HepG2 (cell line): ENCODE measurements around the gene PPM1H. TPM values are rescaled to one million over a fixed set of nuclear protein-coding genes. Genes with fewer than 3 reads are reported as not detected.

ENCODE experiments used
- ATAC-seq: fragments of 200-7000 bp; cut with Tn5 transposase; 3 replicates; pipeline ENCODE4 v1.9.1; 2020; ENCODE audit warnings: mild to moderate bottlenecking, moderate library complexity
- BruUV-seq: library from RNA; stranded (reverse); fragments of 400-500 nt; replicated peaks from 2 replicates; lab custom pipeline; 2021; lab: Mats Ljungman, UMichigan
- CTCF ChIA-PET: fragments of 300-600 bp; formaldehyde crosslinking; extraction: SDS; loops from one replicate; lab custom pipeline; 2021; ENCODE audit warnings: low total read pairs, inconsistent platforms, low intra/inter-chr PET ratio; lab: Yijun Ruan, JAX
- POLR2A ChIA-PET: fragments of 350-600 bp; sonication (Branson Sonifier 250); formaldehyde crosslinking; loops from one replicate; lab custom pipeline; 2020; ENCODE audit warnings: antibody characterized with exemption, inconsistent platforms; lab: Yijun Ruan, JAX
- DNase-seq: peaks from one replicate; pipeline ENCODE4 v3.0.0-alpha.2; 2015; ENCODE audit warnings: low spot score
- FAIRE-seq: peaks from 3 replicates; lab custom pipeline; 2011; peaks lifted over from hg19 to GRCh38; lab: Jason Lieb, UNC
- H2AFZ ChIP-seq: one replicate; pipeline ENCODE4 v1.6.1; 2011; ENCODE audit warnings: low read length, inconsistent platforms
- H3K27ac ChIP-seq: fragments of 300-600 bp; 3 replicates; pipeline ENCODE4 v1.8.0; 2011; ENCODE audit warnings: mixed run types, mild to moderate bottlenecking, mixed read lengths, low read length, inconsistent platforms; ENCODE audit not compliant: insufficient read depth; ENCODE audit errors: extremely low read length
- H3K27me3 ChIP-seq, 2 experiments: fragments of 200-600 bp in 1 of 2; 2 replicates in 1 of 2; 3 replicates in 1 of 2; pipeline versions ENCODE4 v1.6.0 to v1.8.0; 2011; ENCODE audit warnings: low read length in 2 of 2, mild to moderate bottlenecking in 2 of 2, moderate library complexity in 2 of 2, inconsistent platforms in 1 of 2; ENCODE audit not compliant: insufficient read depth in 2 of 2, control insufficient read depth in 1 of 2
- H3K36me3 ChIP-seq, 2 experiments: fragments of 200-600 bp in 1 of 2; replicated peaks in 1 of 2; 2 replicates in 1 of 2; 3 replicates in 1 of 2; pipeline versions ENCODE4 v1.5.1 to v1.8.0; 2011; ENCODE audit warnings: low read length in 2 of 2, inconsistent platforms in 1 of 2; ENCODE audit not compliant: insufficient read depth in 2 of 2, control insufficient read depth in 1 of 2
- H3K4me1 ChIP-seq: 2 replicates; pipeline ENCODE4 v1.5.1; 2012; ENCODE audit warnings: low read length, inconsistent platforms; ENCODE audit not compliant: insufficient read depth
- H3K4me2 ChIP-seq: 2 replicates; pipeline ENCODE4 v1.6.0; 2011; ENCODE audit warnings: low read depth, low read length, inconsistent platforms
- H3K4me3 ChIP-seq, 3 experiments: fragments of 200-600 bp in 1 of 3; sonication (generic), shearing (Covaris generic) in 1 of 3; replicated peaks in 1 of 3; 2 replicates each; pipeline ENCODE4 v1.5.1; 2011 to 2016; ENCODE audit warnings: low read length in 3 of 3, inconsistent platforms in 2 of 3, low read depth in 2 of 3, mild to moderate bottlenecking in 2 of 3, control low read depth in 1 of 3, mixed read lengths in 1 of 3; ENCODE audit not compliant: insufficient read depth in 1 of 3
- H3K79me2 ChIP-seq: one replicate; pipeline ENCODE4 v1.6.1; 2011; ENCODE audit warnings: low read length, inconsistent platforms; ENCODE audit not compliant: insufficient read depth
- H3K9ac ChIP-seq: 2 replicates; pipeline ENCODE4 v1.6.0; 2011; ENCODE audit warnings: mild to moderate bottlenecking, low read depth, low read length, inconsistent platforms; ENCODE audit not compliant: insufficient read depth
- H3K9me3 ChIP-seq: 2 replicates; pipeline ENCODE4 v1.5.1; 2012; ENCODE audit warnings: mild to moderate bottlenecking, low read length
- H4K20me1 ChIP-seq: 2 replicates; pipeline ENCODE4 v1.6.0; 2011; ENCODE audit warnings: inconsistent platforms, mild to moderate bottlenecking, low read length, moderate library complexity; ENCODE audit not compliant: insufficient read depth
- CREB1 ChIP-seq, 2 experiments: fragments of 450-650 bp in 1 of 2; IDR thresholded peaks; 2 replicates each; pipeline ENCODE4 v1.6.1; 2016 to 2017; ENCODE audit warnings: control low read depth in 1 of 2, mild to moderate bottlenecking in 1 of 2, missing compliant biosample characterization in 1 of 2, missing genetic modification characterization in 1 of 2
- EZH2 ChIP-seq: conservative IDR thresholded peaks from 2 replicates; pipeline ENCODE4 v1.6.1; 2012; ENCODE audit warnings: mild to moderate bottlenecking, low read depth, low read length, moderate library complexity
- GATAD1 ChIP-seq: IDR thresholded peaks from 2 replicates; pipeline ENCODE4 v1.6.1; 2016; ENCODE audit warnings: missing genetic modification reagents, missing compliant biosample characterization
- KMT2B ChIP-seq: IDR thresholded peaks from 2 replicates; pipeline ENCODE4 v1.6.1; 2016; ENCODE audit warnings: missing genetic modification reagents, missing compliant biosample characterization
- MBNL3 ChIP-seq: fragments of 250-450 bp; sonication (Bioruptor Pico); conservative IDR thresholded peaks from 2 replicates; pipeline ENCODE4 v1.8.0; 2022; ENCODE audit warnings: mild to moderate bottlenecking, inconsistent platforms
- NCOA2 ChIP-seq: sonication (generic); formaldehyde crosslinking; IDR thresholded peaks from 2 replicates; pipeline ENCODE4 v1.8.0; 2022; ENCODE audit warnings: inconsistent platforms
- YEATS4 ChIP-seq: sonication (generic); formaldehyde crosslinking; IDR thresholded peaks from 2 replicates; pipeline ENCODE4 v1.4.0; 2020; ENCODE audit warnings: missing genetic modification reagents, borderline replicate concordance
- ZBTB39 ChIP-seq: sonication (generic); formaldehyde crosslinking; IDR thresholded peaks from 2 replicates; pipeline ENCODE4 v1.5.0; 2020; ENCODE audit warnings: missing genetic modification reagents
- ZNF414 ChIP-seq: sonication (generic); formaldehyde crosslinking; IDR thresholded peaks from 2 replicates; pipeline ENCODE4 v1.5.0; 2020; ENCODE audit warnings: missing genetic modification reagents
- ZNF574 ChIP-seq: sonication (generic); formaldehyde crosslinking; IDR thresholded peaks from 2 replicates; pipeline ENCODE4 v1.4.0; 2020; ENCODE audit warnings: missing genetic modification reagents
- ZNF800 ChIP-seq: sonication (generic); formaldehyde crosslinking; IDR thresholded peaks from 2 replicates; pipeline ENCODE4 v1.4.0; 2020; ENCODE audit warnings: missing genetic modification reagents
- ZSCAN31 ChIP-seq: sonication (generic); formaldehyde crosslinking; IDR thresholded peaks from 2 replicates; pipeline ENCODE4 v1.5.0; 2020; ENCODE audit warnings: low read depth, mild to moderate bottlenecking, missing genetic modification reagents
- WGBS: methylation state at CpG from one replicate; pipeline ENCODE4 v1.1.6; 2017; ENCODE audit warnings: low lambda C conversion rate; 5-methylcytosine and 5-hydroxymethylcytosine counted together
- in situ Hi-C: cut with HindIII; loops from 2 replicates; pipeline ENCODE4 v1.10.0; 2017; ENCODE audit warnings: low pct_unique_long_range_greater_than_20kb; ENCODE audit not compliant: extremely low pct_ligation_motif_present
- intact Hi-C: fragments of 100-400 bp; cut with micrococcal nuclease; formaldehyde crosslinking; loops from one replicate; pipeline ENCODE4 v1.10.0; 2022; ENCODE audit not compliant: unreplicated experiment
- polyA plus RNA-seq, 8 experiments: library from polyadenylated mRNA; depleted of rRNA in 3 of 8; stranded (reverse) in 7 of 8; unstranded in 1 of 8; fragments of >200 nt; fragmentation: Illumina TruSeq in 4 of 8; extraction: Trizol in 4 of 8; gene quantifications; 2 replicates each; pipeline versions ENCODE4 v1.2.1 to v1.2.3, GENCODE V29; 2011 to 2016; ENCODE audit warnings: low read depth in 4 of 8, missing spikeins in 1 of 8, mixed read lengths in 1 of 8; ENCODE audit not compliant: insufficient read depth in 1 of 8
- total RNA-seq, 5 experiments: library from RNA; depleted of rRNA; stranded (reverse); fragments of >200 nt; fragmentation: Illumina TruSeq; extraction: Trizol; gene quantifications; 2 replicates each; pipeline ENCODE4 v1.2.3, GENCODE V29; 2016; ENCODE audit warnings: low read depth in 1 of 5
- TF ChIP-seq, protein P1 (sequence below): sonication (generic); formaldehyde crosslinking; IDR thresholded peaks from 2 replicates; pipeline ENCODE4 v1.8.0; 2022; ENCODE audit warnings: mild to moderate bottlenecking, missing genetic modification reagents, moderate library complexity

The PPM1H gene
- total and polyA plus RNA-seq, 2 of the 13 experiments (the other 11 are each of a cell fraction or from before 2014, with no cell fraction given), result 29.1 to 38.1 TPM

- TF ChIP-seq ZNF414 (CRISPR knock-in tag), result 0 out of 2 replicates have a peak, but pooled peaks have one; percentile 42
Measured at GRCh38 chr12:62603811-62604098, 331.2 kb downstream of the PPM1H start (continued).

- H3K27me3 ChIP-seq, result no peaks in the 10 kb centered on the region; a peak in 1 of 5 replicates
- peak overlapping the region; percentile 63 to 88 (median 76) for H3K4me3 ChIP-seq
- ChIA-PET CTCF (interaction anchor here (0.8 kb wide), 1 partner anchor 191 kb away, joined by 4 read pairs; no protein-coding TSS in a partner anchor), POLR2A (interaction anchor here (0.6 to 2.8 kb wide), 13 partner anchors 9 to 289 kb away, joined by 3 to 16 read pairs (median 4); no protein-coding TSS in a partner anchor)
- peak overlapping the region; percentile 98 for H3K9ac ChIP-seq
- 1% methylated on average over 39 of the region's 94 CpGs for WGBS
- H3K36me3 ChIP-seq, result no peaks in the 10 kb centered on the region
- intact Hi-C loops (no loop called here), in situ Hi-C loops (no loop called here)
- H4K20me1 ChIP-seq, result no peaks in the 10 kb centered on the region
- peak overlapping the region; percentile 77 for H3K4me2 ChIP-seq
- H2AFZ ChIP-seq, result no peak overlapping the region
- peak overlapping the region; percentile 99 for H3K27ac ChIP-seq
- H3K79me2 ChIP-seq, result peaks cover 28% of the 10 kb centered on the region
- peak; percentile 76 for DNase-seq
- no TSS peak for BruUV-seq
- H3K4me1 ChIP-seq, result peaks cover 31% of the 10 kb centered on the region
- H3K9me3 ChIP-seq, result no peaks in the 10 kb centered on the region
- FAIRE-seq, result no peak
- peak; percentile 93 for ATAC-seq
- TF ChIP-seq, protein P1, sequence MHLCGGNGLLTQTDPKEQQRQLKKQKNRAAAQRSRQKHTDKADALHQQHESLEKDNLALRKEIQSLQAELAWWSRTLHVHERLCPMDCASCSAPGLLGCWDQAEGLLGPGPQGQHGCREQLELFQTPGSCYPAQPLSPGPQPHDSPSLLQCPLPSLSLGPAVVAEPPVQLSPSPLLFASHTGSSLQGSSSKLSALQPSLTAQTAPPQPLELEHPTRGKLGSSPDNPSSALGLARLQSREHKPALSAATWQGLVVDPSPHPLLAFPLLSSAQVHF, result no peak
- TF ChIP-seq ZSCAN31 (CRISPR knock-in tag) (0 out of 2 replicates have a peak, but pooled peaks have one; percentile 80), NCOA2 (CRISPR knock-in tag) (no peak), KMT2B (CRISPR knock-in tag) (no peak; the same call in 1 of the 2 replicates), YEATS4 (CRISPR knock-in tag) (peak; percentile 26; the same call in 1 of the 2 replicates), CREB1 (IDR thresholded peaks at IDR 0.05) (no peak), CREB1 (CRISPR knock-in tag; IDR thresholded peaks at IDR 0.05) (no peak), ZNF574 (peak; percentile 79), ZBTB39 (CRISPR knock-in tag) (no peak), ZNF800 (CRISPR knock-in tag) (peak; percentile 79; the same call in 1 of the 2 replicates), MBNL3 (no peak), EZH2 (no peak), GATAD1 (no peak; the same call in 1 of the 2 replicates)
Measured at GRCh38 chr12:62603061-62603810, 331.7 kb downstream of the PPM1H start.
